Stimulated activated naive CD8-positive, alpha-beta T cell treated with anti-CD3 and anti-CD28 coated beads, Interleukin-15, amount 100 ng/mL, for 72 hours (primary cell): ENCODE data around the gene CSF2.
"Not testable (repeated sequence)": the region's sequence is repeated elsewhere in the genome, so short reads cannot be mapped to it uniquely, and the experiment has no call there.

ENCODE experiments used
- ATAC-seq: fragments of 150-1000 bp; cut with Tn5 transposase; 2 replicates; pipeline ENCODE4 v1.10.0; 2021; ENCODE audit warnings: mild to moderate bottlenecking, moderate library complexity
- DNase-seq, 2 donors: peaks; one replicate each; pipeline ENCODE4 v3.0.0; 2021 to 2022
- H3K27ac Mint-ChIP-seq, 2 donors: one replicate each; pipeline ENCODE4 v1.8.0; 2022; ENCODE audit warnings: mild to moderate bottlenecking in 2 of 2, mixed read lengths in 2 of 2, moderate library complexity in 2 of 2
- H3K27me3 Mint-ChIP-seq: one replicate; pipeline ENCODE4 v1.8.0; 2022; ENCODE audit warnings: mixed read lengths
- H3K4me1 Mint-ChIP-seq: one replicate; pipeline ENCODE4 v1.8.0; 2022; ENCODE audit warnings: mild to moderate bottlenecking, mixed read lengths
- H3K4me3 Mint-ChIP-seq, 2 donors: one replicate each; pipeline ENCODE4 v1.8.0; 2022; ENCODE audit warnings: mild to moderate bottlenecking in 2 of 2, mixed read lengths in 2 of 2, moderate library complexity in 1 of 2
- H3K9me3 Mint-ChIP-seq, 2 donors: one replicate each; pipeline ENCODE4 v1.8.0; 2022; ENCODE audit warnings: mixed read lengths in 2 of 2

The CSF2 gene

DNA sequence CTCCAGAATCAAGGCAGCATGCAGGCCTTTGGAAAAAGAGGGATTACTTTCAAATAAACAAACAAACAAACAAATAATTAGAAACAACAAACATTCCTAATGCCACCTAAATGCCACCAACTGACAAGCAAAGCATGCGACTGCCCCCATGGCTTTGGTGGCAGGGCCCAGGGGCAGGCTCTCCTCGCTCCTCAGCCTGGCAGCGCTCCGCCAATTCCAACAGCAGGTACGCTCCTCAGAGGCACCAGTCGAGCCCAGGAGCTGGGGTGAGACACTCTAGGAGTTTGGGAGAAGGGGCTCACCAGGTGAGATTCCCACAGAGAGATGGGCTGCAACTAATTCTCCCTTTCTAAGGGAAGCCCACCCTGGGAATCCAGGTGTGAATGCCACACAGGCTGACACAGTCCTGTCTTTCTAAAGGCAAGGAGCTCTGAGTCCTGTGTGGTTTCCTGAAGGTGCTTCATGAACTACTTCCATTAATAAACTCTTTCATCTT lies 27.8 kb downstream of the CSF2 start:
- DNase-seq, result no peak

DNA sequence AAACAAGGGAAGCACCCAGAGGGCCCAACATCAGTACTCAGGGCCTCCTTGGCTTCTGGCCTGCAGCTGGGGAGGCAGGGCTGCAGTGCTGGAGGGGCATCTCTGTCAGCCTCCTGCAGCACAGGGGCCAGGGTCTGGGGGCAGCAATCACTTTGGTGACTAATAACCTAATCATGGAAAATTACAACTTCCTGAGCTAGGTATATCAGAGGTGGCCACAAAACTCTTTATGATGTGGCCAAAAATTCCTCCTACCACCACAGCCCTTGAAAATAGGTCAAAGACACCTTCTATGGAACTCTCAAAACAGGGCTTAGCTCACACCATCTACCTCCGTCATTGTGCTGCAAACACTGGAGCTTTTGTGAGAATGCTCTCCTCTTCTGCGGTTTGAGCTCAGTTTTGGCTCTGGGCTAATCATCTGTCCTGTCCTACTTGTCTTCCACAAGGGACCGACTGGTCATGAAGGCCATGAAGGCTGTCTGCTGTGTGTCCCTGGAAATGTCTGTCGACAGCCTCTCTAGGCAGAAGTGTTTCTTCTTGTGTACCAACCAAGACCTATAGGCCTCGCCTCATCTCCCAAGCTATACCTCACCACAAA lies 28.6 kb downstream of the CSF2 start:
- DNase-seq (peak in 1 of 2 donors; percentile 45), ATAC-seq (no peak)
- Mint-ChIP-seq H3K27ac (peak overlapping the region; percentile 80 to 85), H3K4me1 (peaks cover 76% of the 10 kb centered on the region), H3K4me3 (peak overlapping the region; percentile 27 to 62), H3K27me3 (no peaks in the 10 kb centered on the region), H3K9me3 (no peaks in the 10 kb centered on the region)

More for the DNA sequence above, 27.8 kb downstream of the CSF2 start:
- no peaks in the 10 kb centered on the region for H3K9me3 Mint-ChIP-seq
- peak overlapping the region in 1 of 2 donors; percentile 27 for H3K27ac Mint-ChIP-seq
- ATAC-seq, result no peak
- no peaks in the 10 kb centered on the region for H3K27me3 Mint-ChIP-seq
- peaks cover 84% of the 10 kb centered on the region for H3K4me1 Mint-ChIP-seq
- H3K4me3 Mint-ChIP-seq, result peak overlapping the region; percentile 29 to 62

DNA sequence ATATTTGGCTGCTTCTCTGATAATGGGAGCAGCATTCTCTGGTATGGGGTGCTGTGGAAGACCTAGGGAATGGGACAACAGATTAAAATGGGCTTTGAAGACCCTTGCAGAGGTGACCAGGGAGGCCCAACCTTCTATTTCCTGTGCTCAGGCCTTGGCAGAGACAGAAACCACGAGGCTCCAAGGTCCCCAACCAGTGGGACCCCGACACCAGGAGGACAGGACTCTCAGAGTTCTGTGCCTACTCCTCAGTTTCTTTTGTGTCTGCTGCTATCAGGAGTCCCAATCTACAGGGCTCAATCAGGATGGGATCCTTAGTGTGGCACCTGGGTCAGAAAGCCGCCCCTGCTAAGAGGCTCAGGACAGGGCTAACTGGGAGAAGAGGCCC lies 29.3 kb downstream of the CSF2 start:
- DNase-seq, result no peak
- H3K27ac Mint-ChIP-seq, result peak overlapping the region in 1 of 2 donors; percentile 85
- H3K9me3 Mint-ChIP-seq, result peaks cover 0 to 4% of the 10 kb centered on the region in 2 donors
- H3K4me3 Mint-ChIP-seq, result peak overlapping the region; percentile 27 to 62
- no peak for ATAC-seq
- no peaks in the 10 kb centered on the region for H3K27me3 Mint-ChIP-seq
- H3K4me1 Mint-ChIP-seq, result peaks cover 75% of the 10 kb centered on the region

DNA sequence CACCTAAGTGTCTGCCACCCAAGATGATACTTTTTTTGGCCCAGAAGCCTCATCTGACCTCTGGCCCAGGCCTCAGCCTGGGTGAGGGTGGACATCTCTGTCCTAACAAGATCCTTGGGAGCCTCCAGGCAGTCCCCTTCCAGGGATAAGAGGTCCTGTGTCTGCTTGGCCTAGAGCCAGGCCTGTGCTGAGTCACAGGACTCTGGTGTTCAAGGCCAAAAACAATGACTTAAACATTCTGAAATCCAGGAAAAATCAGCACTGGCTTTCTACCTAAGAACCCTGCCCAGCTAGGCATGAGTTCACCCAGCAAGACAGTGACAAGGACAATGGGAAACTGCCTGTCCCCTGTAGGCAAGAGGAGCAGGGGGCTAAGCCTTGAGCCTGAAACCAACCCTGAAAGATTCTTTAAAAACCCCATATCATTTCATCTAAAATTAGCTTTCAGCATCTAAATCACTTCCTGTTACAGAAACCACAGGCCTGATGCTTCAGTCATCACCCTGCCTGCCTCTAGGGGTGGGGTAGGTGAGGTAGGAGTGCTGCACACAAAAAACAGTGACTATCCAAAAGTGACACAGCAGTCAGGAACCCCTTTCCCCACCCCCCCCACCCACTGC lies 29.9 kb downstream of the CSF2 start:
- H3K27me3 Mint-ChIP-seq, result no peaks in the 10 kb centered on the region
- ATAC-seq, result peak; percentile 62
- H3K9me3 Mint-ChIP-seq, result peaks cover 0 to 6% of the 10 kb centered on the region in 2 donors
- peaks cover 75% of the 10 kb centered on the region for H3K4me1 Mint-ChIP-seq
- H3K4me3 Mint-ChIP-seq, result peak overlapping the region; percentile 27 to 62
- peak overlapping the region; percentile 55 to 85 for H3K27ac Mint-ChIP-seq
- DNase-seq, result peak; percentile 55 to 79

DNA sequence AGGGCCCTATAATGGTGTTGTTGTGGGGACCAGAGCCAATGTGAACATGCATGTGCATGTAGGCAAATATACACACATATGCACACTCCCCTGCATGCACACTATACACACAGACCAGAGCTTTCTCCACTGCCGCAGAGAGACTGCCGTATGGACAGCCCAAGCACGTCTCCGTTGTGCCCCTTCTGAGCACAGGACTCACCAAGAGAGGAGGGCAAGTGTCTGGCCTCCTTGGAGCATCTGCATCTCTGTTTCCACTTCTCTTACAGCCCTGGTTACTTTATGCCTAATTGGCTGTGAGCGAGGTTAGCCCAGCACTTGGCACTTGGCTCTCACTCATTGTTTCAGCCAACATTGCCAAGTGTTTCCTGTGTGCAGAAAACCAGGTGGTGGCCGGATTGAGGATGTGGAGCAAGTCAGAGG lies 30.4 kb downstream of the CSF2 start:
- no peaks in the 10 kb centered on the region for H3K27me3 Mint-ChIP-seq
- H3K4me3 Mint-ChIP-seq, result peak overlapping the region; percentile 60 to 62
- DNase-seq (no peak), ATAC-seq (peak; percentile 2)
- H3K4me1 Mint-ChIP-seq, result peaks cover 70% of the 10 kb centered on the region
- H3K27ac Mint-ChIP-seq, result peak overlapping the region; percentile 80 to 95
- H3K9me3 Mint-ChIP-seq, result peaks cover 0 to 6% of the 10 kb centered on the region in 2 donors

DNA sequence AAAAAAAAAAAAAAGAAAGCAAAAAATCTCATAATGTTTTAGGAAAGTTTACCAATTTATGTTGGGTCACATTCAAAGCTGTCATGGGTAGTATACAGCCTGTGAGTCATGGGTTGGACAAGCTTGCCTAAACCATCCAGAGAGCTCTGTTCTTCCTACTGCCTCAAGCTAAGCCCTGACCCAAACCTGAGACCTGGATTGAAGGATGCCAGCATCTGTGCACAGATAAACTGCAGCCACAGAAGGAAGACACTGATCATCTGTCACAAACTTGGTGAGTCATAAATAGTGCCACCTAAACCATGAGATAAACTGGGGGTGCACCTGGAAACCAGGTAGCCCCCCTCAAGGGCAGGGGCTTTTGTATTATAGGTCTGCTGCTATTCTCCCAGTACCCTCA lies 31.0 kb downstream of the CSF2 start:
- Mint-ChIP-seq H3K27ac (peak overlapping the region in 1 of 2 donors; percentile 95), H3K4me1 (peaks cover 66% of the 10 kb centered on the region), H3K4me3 (peak overlapping the region; percentile 11 to 62), H3K27me3 (no peaks in the 10 kb centered on the region), H3K9me3 (peaks cover 0 to 6% of the 10 kb centered on the region in 2 donors)
- ATAC-seq (no peak), DNase-seq (no peak)

DNA sequence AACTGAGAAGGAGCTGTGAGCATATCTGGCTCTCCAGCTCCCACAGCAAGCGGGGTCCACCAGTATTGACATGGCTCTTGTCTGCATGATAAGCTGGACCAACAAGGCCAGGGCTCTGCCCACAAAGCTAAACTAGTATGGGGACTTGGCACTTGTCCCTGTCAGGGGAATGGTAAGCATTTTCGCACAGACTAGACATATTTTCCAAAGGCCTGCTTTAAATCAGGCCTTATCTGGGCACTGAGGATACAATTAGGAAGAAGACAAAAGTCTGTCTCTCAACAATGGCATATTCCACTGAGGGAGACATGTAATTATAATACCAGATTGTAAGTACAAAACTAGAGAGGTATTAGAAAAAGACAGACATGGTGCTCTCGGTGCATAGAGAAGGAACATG lies 32.1 kb downstream of the CSF2 start:
- ATAC-seq (no peak), DNase-seq (no peak)
- Mint-ChIP-seq H3K4me1 (peaks cover 66% of the 10 kb centered on the region), H3K27ac (no peak overlapping the region), H3K27me3 (no peaks in the 10 kb centered on the region), H3K4me3 (no peak overlapping the region), H3K9me3 (peaks cover 0 to 6% of the 10 kb centered on the region in 2 donors)

DNA sequence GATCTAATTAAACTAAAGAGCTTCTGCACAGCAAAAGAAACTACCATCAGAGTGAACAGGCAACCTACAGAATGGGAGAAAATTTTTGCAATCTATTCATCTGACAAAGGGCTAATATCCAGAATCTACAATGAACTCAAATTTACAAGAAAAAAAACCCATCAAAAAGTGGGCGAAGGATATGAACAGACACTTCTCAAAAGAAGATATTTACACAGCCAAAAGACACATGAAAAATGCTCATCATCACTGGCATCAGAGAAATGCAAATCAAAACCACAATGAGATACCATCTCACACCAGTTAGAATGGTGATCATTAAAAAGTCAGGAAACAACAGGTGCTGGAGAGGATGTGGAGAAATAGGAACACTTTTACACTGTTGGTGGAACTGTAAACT lies 34.9 kb downstream of the CSF2 start:
- H3K4me3 Mint-ChIP-seq, H3K9me3 Mint-ChIP-seq, H3K27ac Mint-ChIP-seq, DNase-seq, ATAC-seq, H3K27me3 Mint-ChIP-seq: not testable (repeated sequence)
- H3K4me1 Mint-ChIP-seq, result peaks cover 63% of the 10 kb centered on the region

DNA sequence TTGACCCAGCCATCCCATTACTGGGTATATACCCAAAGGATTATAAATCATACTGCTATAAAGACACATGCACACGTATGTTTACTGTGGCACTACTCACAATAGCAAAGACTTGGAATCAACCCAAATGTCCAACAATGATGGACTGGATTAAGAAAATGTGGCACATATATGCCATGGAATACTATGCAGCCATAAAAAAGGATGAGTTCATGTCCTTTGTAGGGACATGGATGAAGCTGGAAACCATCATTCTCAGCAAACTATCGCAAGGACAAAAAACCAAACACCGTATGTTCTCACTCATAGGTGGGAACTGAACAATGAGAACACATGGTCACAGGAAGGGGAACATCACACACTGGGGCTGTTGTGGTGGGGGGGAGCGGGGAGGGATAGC lies 35.4 kb downstream of the CSF2 start:
- not testable (repeated sequence) for ATAC-seq, H3K9me3 Mint-ChIP-seq, DNase-seq, H3K27me3 Mint-ChIP-seq, H3K4me3 Mint-ChIP-seq, H3K27ac Mint-ChIP-seq
- peaks cover 63% of the 10 kb centered on the region for H3K4me1 Mint-ChIP-seq

DNA sequence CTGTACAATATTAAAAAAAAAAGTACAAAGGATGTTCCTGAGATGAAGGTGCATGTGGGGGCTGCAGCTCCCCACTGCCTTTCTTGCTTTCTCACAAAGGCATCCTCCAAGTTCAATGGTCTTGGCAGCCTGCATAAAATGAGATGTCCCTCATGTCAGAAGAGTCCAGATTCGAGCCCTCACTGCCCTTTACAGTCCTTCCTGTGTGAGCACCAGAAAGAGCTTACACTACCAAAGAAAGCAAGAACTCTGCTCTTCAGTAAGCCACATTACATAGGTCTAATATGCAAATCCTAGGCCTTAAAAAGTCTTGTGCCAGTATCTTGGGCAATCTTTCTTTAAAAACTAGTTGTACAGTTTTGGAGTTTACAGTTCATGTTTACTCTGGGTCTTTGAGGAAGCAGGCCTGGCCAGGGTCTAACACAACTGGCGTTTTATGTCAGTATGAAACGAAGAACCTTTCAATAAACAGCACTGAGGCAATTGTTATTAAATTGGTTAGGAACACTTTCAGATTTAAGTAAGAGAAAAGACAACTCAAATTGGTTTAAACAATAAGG lies 36.0 kb downstream of the CSF2 start:
- peaks cover 0 to 6% of the 10 kb centered on the region in 2 donors for H3K9me3 Mint-ChIP-seq
- ATAC-seq (no peak), DNase-seq (no peak)
- H3K27me3 Mint-ChIP-seq, result no peaks in the 10 kb centered on the region
- peak overlapping the region in 1 of 2 donors; percentile 43 for H3K4me3 Mint-ChIP-seq
- H3K4me1 Mint-ChIP-seq, result peaks cover 63% of the 10 kb centered on the region
- no peak overlapping the region for H3K27ac Mint-ChIP-seq

DNA sequence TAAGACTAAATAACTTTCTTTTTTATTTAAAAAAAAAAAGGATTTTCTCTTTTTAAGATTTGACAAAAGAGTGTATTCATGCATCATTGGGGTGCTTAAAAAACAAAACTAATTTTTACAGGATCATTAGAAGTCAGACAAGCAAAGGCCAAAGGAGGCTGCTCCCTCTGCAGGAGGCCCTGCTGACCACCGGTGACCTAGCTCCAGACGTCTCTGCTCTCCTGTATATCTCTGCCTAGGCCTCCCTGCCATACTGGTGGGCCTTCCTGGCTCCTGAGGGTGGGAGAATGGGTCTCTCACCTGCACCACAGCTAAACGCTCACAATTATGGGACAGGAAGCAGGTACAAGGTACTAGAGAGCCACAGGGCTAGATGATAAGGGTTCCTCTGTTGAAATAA lies 36.6 kb downstream of the CSF2 start:
- Mint-ChIP-seq H3K27me3 (no peaks in the 10 kb centered on the region), H3K4me1 (peaks cover 63% of the 10 kb centered on the region), H3K4me3 (peak overlapping the region; percentile 58 to 64), H3K27ac (no peak overlapping the region), H3K9me3 (peaks cover 0 to 6% of the 10 kb centered on the region in 2 donors)
- ATAC-seq, result no peak
- no peak for DNase-seq

DNA sequence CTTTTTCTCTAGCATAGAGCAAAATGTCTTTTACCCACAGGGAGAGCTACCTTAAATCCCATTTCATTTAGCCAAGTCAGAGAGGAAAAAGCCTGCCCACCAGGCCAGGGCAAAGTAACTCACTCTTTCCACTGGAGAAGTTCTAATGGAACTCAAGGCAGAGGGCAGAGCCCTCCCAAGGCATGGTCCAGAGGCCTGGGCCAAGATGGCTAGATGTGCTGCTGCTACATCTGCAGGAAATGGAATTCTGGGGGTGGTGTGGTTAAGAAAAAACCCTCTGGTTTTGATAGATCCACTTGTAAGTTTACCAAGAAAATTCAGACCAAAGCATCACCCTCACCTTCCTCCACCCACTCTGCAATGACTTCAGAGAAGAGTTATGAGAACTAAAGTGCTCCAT lies 37.3 kb downstream of the CSF2 start:
- ATAC-seq (peak; percentile 58), DNase-seq (no peak)
- Mint-ChIP-seq H3K9me3 (peaks cover 0 to 6% of the 10 kb centered on the region in 2 donors), H3K4me1 (peaks cover 63% of the 10 kb centered on the region), H3K27ac (peak overlapping the region; percentile 34 to 49), H3K4me3 (peak overlapping the region; percentile 58 to 64), H3K27me3 (no peaks in the 10 kb centered on the region)

DNA sequence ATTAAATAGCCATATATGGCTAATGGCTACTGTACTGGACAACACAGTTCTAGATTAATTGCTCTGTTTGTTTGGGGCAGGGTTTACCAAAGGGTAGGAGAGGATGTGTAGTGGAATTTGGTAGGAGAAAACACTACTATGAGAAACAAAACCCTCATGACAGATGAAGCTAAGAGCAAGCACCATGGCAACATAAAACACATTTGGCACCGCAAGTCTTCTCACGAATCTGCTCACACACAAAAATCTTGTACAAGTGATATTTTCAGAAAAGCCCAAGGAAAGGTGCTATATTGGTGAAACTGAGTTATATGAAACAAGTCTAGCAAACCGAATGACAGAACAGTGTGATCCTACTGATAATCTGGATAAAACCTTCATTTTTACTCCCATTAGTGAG lies 38.5 kb downstream of the CSF2 start:
- no peak for DNase-seq
- Mint-ChIP-seq H3K27ac (no peak overlapping the region), H3K4me3 (peak overlapping the region in 1 of 2 donors; percentile 15), H3K9me3 (peaks cover 0 to 6% of the 10 kb centered on the region in 2 donors), H3K4me1 (peaks cover 71% of the 10 kb centered on the region), H3K27me3 (no peaks in the 10 kb centered on the region)
- ATAC-seq, result no peak

DNA sequence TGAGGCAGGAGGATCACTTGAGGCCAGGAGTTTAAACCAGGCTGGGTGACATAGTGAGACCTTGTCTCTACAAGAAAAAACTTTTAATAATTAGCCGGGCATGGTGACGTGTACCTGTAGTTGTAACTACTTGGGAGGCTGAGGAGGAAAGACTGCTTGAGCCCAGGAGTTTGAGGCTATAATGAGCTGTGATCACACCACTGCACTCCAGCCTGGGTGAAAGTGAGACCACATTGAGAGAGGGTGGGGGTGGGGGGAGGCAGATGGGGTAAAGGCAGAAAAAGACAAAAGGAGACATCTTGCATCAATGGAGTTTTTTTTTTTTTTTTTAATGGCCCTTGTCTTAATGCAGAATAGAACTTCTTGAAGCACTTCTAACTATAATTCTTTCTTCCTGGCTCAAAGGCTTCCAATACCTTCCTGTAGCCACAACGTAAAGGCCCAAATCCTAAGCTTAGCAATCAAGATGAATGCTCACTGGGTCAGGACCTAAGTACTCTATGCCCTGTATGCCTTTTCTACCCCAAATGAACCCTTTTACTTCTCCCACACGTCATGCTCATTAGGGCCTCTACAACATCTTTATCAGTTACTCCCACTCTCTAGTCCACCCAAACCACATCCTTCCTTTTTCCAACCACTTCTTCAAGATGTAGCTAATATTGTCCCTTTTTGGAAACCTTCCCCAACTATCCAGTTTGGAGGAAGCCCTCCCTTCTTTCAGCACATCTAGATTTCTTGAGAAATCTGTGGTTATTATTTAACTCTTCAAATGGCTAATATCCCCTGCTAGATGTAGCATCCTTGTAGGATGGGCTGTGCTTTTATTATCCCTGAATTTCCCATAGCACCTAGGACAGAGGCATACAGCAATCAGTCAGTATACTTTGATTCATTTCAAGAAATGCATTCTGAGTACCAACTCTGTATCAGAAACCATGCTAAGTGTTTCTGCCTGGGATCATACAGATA lies 40.8 kb downstream of the CSF2 start:
- peak overlapping the region; percentile 10 to 12 for H3K4me3 Mint-ChIP-seq
- H3K27ac Mint-ChIP-seq, result peak overlapping the region in 1 of 2 donors; percentile 57
- ATAC-seq (peak; percentile 78), DNase-seq (no peak)
- no peaks in the 10 kb centered on the region for H3K9me3 Mint-ChIP-seq
- peaks cover 72% of the 10 kb centered on the region for H3K4me1 Mint-ChIP-seq
- no peaks in the 10 kb centered on the region for H3K27me3 Mint-ChIP-seq

DNA sequence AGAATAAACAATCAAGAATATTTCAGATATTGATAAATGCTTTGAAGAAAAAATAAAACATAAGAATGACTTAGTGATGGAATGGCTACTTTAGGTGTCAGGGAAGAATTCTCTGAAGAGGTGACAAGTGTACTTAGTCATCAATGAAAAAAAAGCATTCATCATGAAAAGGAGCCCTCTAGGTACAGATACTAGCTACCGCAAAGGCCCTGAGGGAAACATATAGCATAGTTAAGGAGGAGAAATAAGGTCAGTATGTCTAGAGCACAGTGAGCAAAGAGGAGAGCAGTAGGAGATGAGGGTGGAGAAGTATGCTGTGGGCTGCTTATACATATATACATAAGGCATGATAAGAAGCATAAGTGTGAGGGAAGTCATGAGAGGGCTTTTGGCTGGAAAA lies 41.8 kb downstream of the CSF2 start:
- Mint-ChIP-seq H3K4me1 (peaks cover 62% of the 10 kb centered on the region), H3K27ac (no peak overlapping the region)

More for the DNA sequence above, 41.8 kb downstream of the CSF2 start:
- ATAC-seq (peak; percentile 25), DNase-seq (no peak)
- H3K27me3 Mint-ChIP-seq, result no peaks in the 10 kb centered on the region
- no peak overlapping the region for H3K4me3 Mint-ChIP-seq
- H3K9me3 Mint-ChIP-seq, result no peaks in the 10 kb centered on the region
